PC-9 (cell line): ENCODE data around the gene BAD. TPM values are rescaled to one million over a fixed set of nuclear protein-coding genes. Genes with fewer than 3 reads are reported as not detected.

Source experiments
- BruUV-seq: library from RNA; stranded (reverse); fragments of 400-500 nt; replicated peaks from 2 replicates; lab custom pipeline; 2021; lab: Mats Ljungman, UMichigan
- CTCF ChIA-PET: fragments of 300-600 bp; sonication (Branson Sonifier 250); formaldehyde crosslinking; loops from one replicate; lab custom pipeline; 2022; ENCODE audit warnings: antibody characterized with exemption; lab: Charles Lee
- POLR2A ChIA-PET: fragments of 300-600 bp; sonication (Branson Sonifier 250); formaldehyde crosslinking; loops from one replicate; lab custom pipeline; 2022; ENCODE audit warnings: antibody characterized with exemption; ENCODE audit not compliant: unreplicated experiment; lab: Charles Lee
- DNase-seq, 2 experiments: peaks; one replicate each; pipeline versions ENCODE4 v3.0.0 to v3.0.0-alpha.2; 2015 to 2022; ENCODE audit warnings: mixed read lengths in 1 of 2
- H2AFZ ChIP-seq: fragments of 200-600 bp; sonication (generic); 2 replicates; pipeline ENCODE4 v1.8.1; 2017; ENCODE audit warnings: antibody characterized with exemption
- H3F3A ChIP-seq: fragments of 200-600 bp; sonication (generic); 2 replicates; pipeline ENCODE4 v1.8.1; 2017; ENCODE audit warnings: antibody characterized with exemption, mild to moderate bottlenecking, low read depth; ENCODE audit not compliant: insufficient read depth
- H3K27ac ChIP-seq: fragments of 200-600 bp; sonication (generic); 2 replicates; pipeline ENCODE4 v1.6.1; 2016; ENCODE audit warnings: mixed run types
- H3K27me3 ChIP-seq: fragments of 200-600 bp; sonication (generic); 2 replicates; pipeline ENCODE4 v1.6.1; 2016; ENCODE audit warnings: low read depth, mixed run types; ENCODE audit not compliant: insufficient read depth
- H3K36me3 ChIP-seq: fragments of 200-600 bp; sonication (generic); 2 replicates; pipeline ENCODE4 v1.6.1; 2016; ENCODE audit warnings: low read depth, mixed run types
- H3K4me1 ChIP-seq: fragments of 200-600 bp; sonication (generic); replicated peaks from 2 replicates; pipeline ENCODE4 v1.6.1; 2016; ENCODE audit warnings: mixed run types; ENCODE audit not compliant: insufficient read depth
- H3K4me2 ChIP-seq: fragments of 200-600 bp; sonication (generic); 2 replicates; pipeline ENCODE4 v1.6.1; 2017; ENCODE audit warnings: mixed run types
- H3K4me3 ChIP-seq: fragments of 200-600 bp; sonication (generic); 2 replicates; pipeline ENCODE4 v1.6.1; 2016; ENCODE audit warnings: mixed run types
- H3K79me2 ChIP-seq: fragments of 200-600 bp; sonication (generic); 2 replicates; pipeline ENCODE4 v1.6.1; 2017; ENCODE audit warnings: low read depth, mixed run types
- H3K9me2 ChIP-seq: fragments of 200-600 bp; sonication (generic); 2 replicates; pipeline ENCODE4 v1.8.1; 2017; ENCODE audit warnings: mild to moderate bottlenecking; ENCODE audit not compliant: insufficient read depth
- H3K9me3 ChIP-seq: fragments of 200-600 bp; sonication (generic); 2 replicates; pipeline ENCODE4 v1.8.1; 2016; ENCODE audit warnings: low read depth; ENCODE audit not compliant: insufficient read depth
- H4K20me1 ChIP-seq: fragments of 200-600 bp; sonication (generic); 2 replicates; pipeline ENCODE4 v1.8.1; 2017; ENCODE audit not compliant: insufficient read depth
- EZH2 ChIP-seq: fragments of 200-600 bp; sonication (generic); IDR thresholded peaks from 2 replicates; pipeline ENCODE4 v1.8.0; 2017; ENCODE audit warnings: antibody characterized with exemption, low read depth
- intact Hi-C: fragments of 100-400 bp; cut with micrococcal nuclease; formaldehyde crosslinking; loops from one replicate; pipeline ENCODE4 v1.10.0; 2022; ENCODE audit not compliant: unreplicated experiment
- total RNA-seq: library from RNA; stranded (reverse); gene quantifications from 2 replicates; pipeline ENCODE4 v1.2.3, GENCODE V29; 2021
- TF ChIP-seq, protein P1 (sequence below): fragments of 200-600 bp; sonication (generic); conservative IDR thresholded peaks from 2 replicates; pipeline ENCODE4 v1.6.1; 2017; ENCODE audit warnings: mixed run types, antibody characterized with exemption, mild to moderate bottlenecking, moderate library complexity

Gene BAD
- total RNA-seq, 1 experiment from 2014 or later: 94.3 TPM

DNA sequence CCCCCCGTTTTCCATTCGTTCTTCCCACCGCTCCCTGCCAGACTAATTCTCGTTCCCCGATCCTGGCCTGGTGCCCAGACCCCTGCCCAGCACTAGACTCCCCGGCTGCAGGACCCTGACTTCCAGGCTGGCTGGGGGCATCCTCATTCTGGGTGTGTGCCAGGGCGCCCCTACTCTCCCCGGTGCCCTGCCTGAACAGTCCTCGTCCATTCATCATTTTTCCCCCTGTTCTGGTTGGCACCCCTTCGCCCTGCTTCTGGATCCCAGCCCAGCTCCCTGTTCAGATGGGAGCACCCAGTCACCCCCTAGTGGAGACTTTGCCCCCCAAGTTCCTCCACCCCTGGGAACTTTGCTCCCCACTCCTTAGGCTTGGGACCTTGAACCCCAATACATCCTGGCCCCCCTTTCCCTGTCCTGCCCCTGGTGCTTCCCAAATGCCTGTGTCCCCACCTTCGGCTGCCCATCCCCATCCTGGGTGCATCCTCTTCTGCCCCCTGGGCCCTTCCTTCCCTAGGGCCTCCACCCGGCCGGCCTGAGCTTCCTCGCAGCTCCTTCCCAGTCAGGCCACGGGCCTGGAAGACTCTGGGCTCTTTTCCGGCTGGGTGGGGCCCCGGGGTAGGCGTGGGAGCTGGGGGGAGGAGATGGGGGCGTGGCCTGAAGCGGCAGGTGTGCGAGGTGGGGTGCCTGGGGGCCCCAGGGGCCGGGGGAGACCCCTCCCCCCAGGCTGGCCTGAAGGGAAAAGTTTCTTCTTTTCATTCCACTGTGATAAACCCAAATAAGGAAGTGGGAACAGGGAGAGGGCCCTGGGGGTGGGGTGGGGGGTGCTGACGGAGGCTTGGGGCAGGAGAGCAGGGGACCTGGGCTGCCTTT, 32.2 kb downstream of the BAD start:
- intact Hi-C loops: loop anchor here (1.0 kb wide), 2 partner anchors 48 to 49 kb away; no protein-coding TSS in a partner anchor
- Histone ChIP-seq H3K27me3 (no peaks in the 10 kb centered on the region), H3K9me2 (no peaks in the 10 kb centered on the region), H2AFZ (peak overlapping the region; percentile 80), H3K4me3 (peak overlapping the region; percentile 88), H3K9me3 (no peaks in the 10 kb centered on the region), H4K20me1 (peaks cover 9% of the 10 kb centered on the region; the same call in 1 of the 2 replicates), H3K27ac (no peak overlapping the region), H3K4me1 (peaks cover 5% of the 10 kb centered on the region; the same call in 1 of the 2 replicates), H3K36me3 (0 out of 2 replicates have a peak, but pooled peaks cover 5% of the 10 kb centered on the region), H3K4me2 (peak overlapping the region; percentile 99), H3F3A (peaks cover 41% of the 10 kb centered on the region), H3K79me2 (peaks cover 14% of the 10 kb centered on the region)
- TF ChIP-seq EZH2: no peak
- TF ChIP-seq, protein P1, sequence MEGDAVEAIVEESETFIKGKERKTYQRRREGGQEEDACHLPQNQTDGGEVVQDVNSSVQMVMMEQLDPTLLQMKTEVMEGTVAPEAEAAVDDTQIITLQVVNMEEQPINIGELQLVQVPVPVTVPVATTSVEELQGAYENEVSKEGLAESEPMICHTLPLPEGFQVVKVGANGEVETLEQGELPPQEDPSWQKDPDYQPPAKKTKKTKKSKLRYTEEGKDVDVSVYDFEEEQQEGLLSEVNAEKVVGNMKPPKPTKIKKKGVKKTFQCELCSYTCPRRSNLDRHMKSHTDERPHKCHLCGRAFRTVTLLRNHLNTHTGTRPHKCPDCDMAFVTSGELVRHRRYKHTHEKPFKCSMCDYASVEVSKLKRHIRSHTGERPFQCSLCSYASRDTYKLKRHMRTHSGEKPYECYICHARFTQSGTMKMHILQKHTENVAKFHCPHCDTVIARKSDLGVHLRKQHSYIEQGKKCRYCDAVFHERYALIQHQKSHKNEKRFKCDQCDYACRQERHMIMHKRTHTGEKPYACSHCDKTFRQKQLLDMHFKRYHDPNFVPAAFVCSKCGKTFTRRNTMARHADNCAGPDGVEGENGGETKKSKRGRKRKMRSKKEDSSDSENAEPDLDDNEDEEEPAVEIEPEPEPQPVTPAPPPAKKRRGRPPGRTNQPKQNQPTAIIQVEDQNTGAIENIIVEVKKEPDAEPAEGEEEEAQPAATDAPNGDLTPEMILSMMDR: peak; percentile 61
- TSS peak; percentile 16 for BruUV-seq
- peak in 1 of 2 experiments; percentile 76 for DNase-seq
- POLR2A ChIA-PET: interaction anchor here (0.5 to 0.7 kb wide), 6 partner anchors 15 to 29 kb away, joined by 3 to 11 read pairs (median 6); no protein-coding TSS in a partner anchor
- CTCF ChIA-PET: interaction anchor here (0.6 to 1.3 kb wide), 9 partner anchors 17 to 688 kb away, joined by 3 to 22 read pairs (median 4); no protein-coding TSS in a partner anchor

DNA sequence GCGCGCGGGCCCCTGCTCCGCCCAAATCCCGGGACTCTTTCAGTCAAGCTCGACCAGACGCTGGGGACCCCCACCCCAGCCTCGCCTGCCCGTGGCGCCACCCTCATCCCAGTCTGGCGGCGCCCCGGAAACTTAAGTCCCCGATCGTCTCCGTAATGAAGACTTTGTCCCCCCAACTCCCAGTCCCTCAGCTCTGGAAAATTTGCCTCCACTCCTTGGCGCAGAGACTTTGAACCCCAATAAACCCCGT, 32.8 kb downstream of the BAD start:
- Histone ChIP-seq H3K4me3 (peak overlapping the region; percentile 88), H2AFZ (peak overlapping the region; percentile 80), H3F3A (peaks cover 45% of the 10 kb centered on the region), H3K79me2 (peaks cover 14% of the 10 kb centered on the region), H3K4me2 (peak overlapping the region; percentile 99), H3K36me3 (0 out of 2 replicates have a peak, but pooled peaks cover 5% of the 10 kb centered on the region), H4K20me1 (peaks cover 9% of the 10 kb centered on the region; the same call in 1 of the 2 replicates), H3K9me2 (no peaks in the 10 kb centered on the region), H3K4me1 (peaks cover 5% of the 10 kb centered on the region; the same call in 1 of the 2 replicates), H3K27me3 (no peaks in the 10 kb centered on the region), H3K9me3 (no peaks in the 10 kb centered on the region), H3K27ac (no peak overlapping the region)
- TF ChIP-seq, protein P1: no peak
- TF ChIP-seq EZH2: no peak
- DNase-seq: no peak
- CTCF ChIA-PET: interaction anchor here (0.7 to 1.3 kb wide), 5 partner anchors 18 to 688 kb away, joined by 3 to 9 read pairs (median 4); no protein-coding TSS in a partner anchor
- POLR2A ChIA-PET: interaction anchor here (0.6 kb wide), 1 partner anchor 17 kb away, joined by 3 read pairs; no protein-coding TSS in a partner anchor
- BruUV-seq: no TSS peak
- intact Hi-C loops: loop anchor here (1.0 kb wide), 2 partner anchors 47 to 50 kb away; no protein-coding TSS in a partner anchor

DNA sequence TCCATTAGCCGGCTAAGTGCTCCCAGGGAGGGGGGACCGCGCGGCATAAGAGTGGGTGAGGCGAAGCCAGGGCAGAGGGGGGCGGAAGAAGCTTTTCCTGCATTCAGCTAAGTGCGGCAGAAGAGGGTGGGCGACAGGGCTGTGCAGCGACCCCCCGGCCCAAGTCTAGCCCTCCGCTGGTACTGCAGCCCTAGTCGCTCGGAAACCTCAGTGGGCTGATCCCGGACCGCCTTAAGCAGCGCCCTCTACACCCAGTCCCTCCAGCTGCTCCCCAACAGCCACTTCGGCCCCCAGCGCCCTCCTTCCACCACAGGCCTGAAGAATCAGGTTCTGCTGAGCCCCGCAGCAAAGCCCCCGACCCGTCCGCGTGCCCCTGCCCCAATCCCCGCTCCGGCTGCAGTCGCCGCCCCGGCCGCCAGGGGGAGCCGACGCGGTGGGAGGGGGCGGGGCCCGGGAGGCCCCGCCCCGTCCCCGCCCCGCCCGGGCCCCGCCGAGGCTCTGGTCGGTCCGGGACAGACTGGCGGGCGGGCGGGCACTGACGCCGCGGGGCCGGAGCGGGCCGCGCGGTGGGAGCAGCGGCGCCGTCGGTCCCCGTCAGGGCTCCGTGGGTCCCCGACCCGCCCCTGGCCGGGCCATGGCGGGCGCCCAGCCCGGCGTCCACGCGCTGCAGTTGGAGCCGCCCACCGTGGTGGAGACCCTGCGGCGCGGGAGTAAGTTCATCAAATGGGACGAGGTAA, 33.3 kb downstream of the BAD start, which contains the start of gene PLCB3:
PLCB3 (plus strand) TSS at position 515 of the 737 bp plus-strand sequence; CDS start at position 635, 120 bp downstream.
- intact Hi-C loops: no loop called here
- H2AFZ ChIP-seq: peak within 1 kb of the TSS; percentile 90
- H3K4me1 ChIP-seq: peaks cover 5% of the 10 kb centered on the region; the same call in 1 of the 2 replicates
- no peaks in the 10 kb centered on the region for H3K36me3 ChIP-seq
- POLR2A ChIA-PET: interaction anchor here (0.6 kb wide), 1 partner anchor 18 kb away, joined by 3 read pairs; no protein-coding TSS in a partner anchor
- peaks cover 15% of the 10 kb centered on the region for H3K79me2 ChIP-seq
- no peaks in the 10 kb centered on the region for H3K9me2 ChIP-seq
- H3K4me2 ChIP-seq: peak within 1 kb of the TSS; percentile 99
- no peak for TF ChIP-seq EZH2
- TF ChIP-seq, protein P1: peak; percentile 78
- H3F3A ChIP-seq: peaks cover 46% of the 10 kb centered on the region
- H3K27ac ChIP-seq: no peak within 1 kb of the TSS
- no peaks in the 10 kb centered on the region for H3K9me3 ChIP-seq
- no peaks in the 10 kb centered on the region for H3K27me3 ChIP-seq
- CTCF ChIA-PET: interaction anchor here (0.6 to 0.9 kb wide), 3 partner anchors 104 to 431 kb away, joined by 3 to 7 read pairs (median 6); no protein-coding TSS in a partner anchor
- no TSS peak for BruUV-seq
- H3K4me3 ChIP-seq: peak within 1 kb of the TSS; percentile 88
- peaks cover 9% of the 10 kb centered on the region; the same call in 1 of the 2 replicates for H4K20me1 ChIP-seq
- DNase-seq: peak in 1 of 2 experiments; percentile 64
